Neural crest cell (in vitro differentiated cells): ENCODE results near the gene TENT4B. TPM values are rescaled to one million over a fixed set of nuclear protein-coding genes. Genes with fewer than 3 reads are reported as not detected.
A peak's percentile ranks its signal among the peaks of the same experiment; 100 is the strongest.

ENCODE experiments used
- DNase-seq: peaks from one replicate; pipeline ENCODE4 v3.0.0; 2021; ENCODE audit warnings: low read depth, mixed read lengths, low spot score
- H3K27ac Mint-ChIP-seq: one replicate; pipeline ENCODE4 v1.8.0; 2021; ENCODE audit warnings: mild to moderate bottlenecking, mixed read lengths; ENCODE audit not compliant: unreplicated experiment
- H3K27me3 Mint-ChIP-seq: 2 replicates; pipeline ENCODE4 v1.8.0; 2021; ENCODE audit warnings: low read depth, mild to moderate bottlenecking, mixed read lengths
- H3K36me3 Mint-ChIP-seq: 2 replicates; pipeline ENCODE4 v1.8.0; 2021; ENCODE audit warnings: low read depth, mild to moderate bottlenecking, mixed read lengths
- H3K4me1 Mint-ChIP-seq: 2 replicates; pipeline ENCODE4 v1.8.0; 2021; ENCODE audit warnings: mixed read lengths
- H3K4me3 Mint-ChIP-seq: one replicate; pipeline ENCODE4 v1.8.0; 2021; ENCODE audit warnings: mild to moderate bottlenecking, mixed read lengths
- H3K9me3 Mint-ChIP-seq: 2 replicates; pipeline ENCODE4 v1.8.0; 2021; ENCODE audit warnings: mixed read lengths
- long read RNA-seq: library from polyadenylated mRNA; unstranded; transcript quantifications from one replicate; pipeline ENCODE4 v2.0.0, GENCODE V29; 2020
- total RNA-seq: library from RNA; stranded (reverse); gene quantifications from 2 replicates; pipeline ENCODE4 v1.2.1, GENCODE V29; 2021
- TF ChIP-seq, protein P1 (sequence below): fragments of 200-600 bp; sonication (generic); conservative IDR thresholded peaks from 2 replicates; pipeline ENCODE4 v1.5.0; 2021; ENCODE audit warnings: antibody characterized with exemption, mild to moderate bottlenecking

The TENT4B gene
- 12.5 and 12.9 TPM in 2 replicates for total RNA-seq
- long read RNA-seq, partial matches to known transcripts, result 2 of 8 reads
- long read RNA-seq, other reads (novel, unspliced or antisense), result 6 of 8 reads

DNA sequence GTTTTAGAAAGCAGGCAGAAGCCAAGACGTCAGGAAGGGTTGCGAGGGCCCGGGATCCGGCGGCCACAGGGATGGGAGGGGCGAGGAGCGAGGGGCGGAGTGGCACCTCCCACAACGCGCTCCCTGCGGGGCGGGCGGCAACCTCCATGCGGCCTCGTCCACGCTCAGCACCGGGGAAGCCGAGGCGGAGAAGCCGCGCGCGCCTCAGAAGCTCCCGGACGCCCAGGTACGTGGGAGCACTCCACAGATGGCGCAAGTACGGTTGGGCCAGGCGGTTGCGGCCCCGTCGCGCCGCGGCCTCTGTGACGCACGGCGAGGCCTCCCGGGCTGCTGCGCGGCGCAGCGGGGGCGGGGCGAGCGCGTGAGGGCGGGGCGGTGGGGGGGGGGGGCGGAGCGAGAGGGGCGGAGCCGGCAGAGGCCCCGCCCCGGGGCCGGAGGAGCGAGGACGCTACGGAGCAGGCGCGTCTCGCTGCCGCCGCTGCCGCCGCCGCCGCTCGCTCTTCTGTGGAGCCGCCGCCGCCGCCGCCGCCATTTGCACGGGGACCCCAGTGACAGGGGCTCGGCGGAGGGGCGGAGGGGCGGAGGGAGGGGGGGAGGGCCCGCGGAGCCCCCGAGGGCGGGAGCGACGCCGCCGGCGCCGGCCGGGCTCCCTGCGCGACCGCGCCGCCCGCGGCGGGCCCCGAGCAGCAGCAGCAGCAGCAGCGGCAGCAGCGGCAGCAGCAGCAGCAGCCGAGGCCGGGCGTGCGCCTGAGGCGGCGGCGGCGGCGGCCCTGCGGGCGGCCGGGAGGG lies at the start of gene TENT4B:
Gene TENT4B, plus strand, starts transcription at position 500 of the 789 bp plus-strand sequence. CDS start 316 bp downstream, outside the sequence.
- DNase-seq, result peak; percentile 80
- H3K27ac Mint-ChIP-seq, result peak within 1 kb of the TSS; percentile 83
- no peaks in the 10 kb centered on the region for H3K9me3 Mint-ChIP-seq

DNA sequence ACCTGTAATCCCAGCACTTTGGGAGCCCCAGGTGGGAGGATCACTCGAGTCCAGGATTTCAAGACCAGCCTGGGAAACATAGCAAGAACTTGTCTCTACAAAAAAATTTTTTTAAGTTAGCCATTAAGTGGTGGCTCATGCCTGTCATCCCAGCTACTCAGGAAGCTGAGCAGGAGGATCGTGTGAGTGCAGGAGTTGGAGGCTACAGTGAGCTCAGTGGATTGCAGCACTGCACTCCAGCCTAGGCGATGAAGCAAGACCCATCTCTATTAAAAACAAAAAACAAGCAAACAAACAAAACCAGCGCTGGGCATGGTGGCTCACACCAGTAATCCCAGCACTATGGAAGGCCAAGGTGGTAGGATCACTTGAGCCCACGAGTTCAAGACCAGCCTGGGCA lies 49.3 kb upstream of the TENT4B start:
- DNase-seq, result no peak
- no peaks in the 10 kb centered on the region for H3K4me1 Mint-ChIP-seq
- H3K27ac Mint-ChIP-seq, result no peak overlapping the region
- H3K9me3 Mint-ChIP-seq, result no peaks in the 10 kb centered on the region
- H3K27me3 Mint-ChIP-seq, result no peaks in the 10 kb centered on the region
- no peak overlapping the region for H3K4me3 Mint-ChIP-seq
- TF ChIP-seq, protein P1, sequence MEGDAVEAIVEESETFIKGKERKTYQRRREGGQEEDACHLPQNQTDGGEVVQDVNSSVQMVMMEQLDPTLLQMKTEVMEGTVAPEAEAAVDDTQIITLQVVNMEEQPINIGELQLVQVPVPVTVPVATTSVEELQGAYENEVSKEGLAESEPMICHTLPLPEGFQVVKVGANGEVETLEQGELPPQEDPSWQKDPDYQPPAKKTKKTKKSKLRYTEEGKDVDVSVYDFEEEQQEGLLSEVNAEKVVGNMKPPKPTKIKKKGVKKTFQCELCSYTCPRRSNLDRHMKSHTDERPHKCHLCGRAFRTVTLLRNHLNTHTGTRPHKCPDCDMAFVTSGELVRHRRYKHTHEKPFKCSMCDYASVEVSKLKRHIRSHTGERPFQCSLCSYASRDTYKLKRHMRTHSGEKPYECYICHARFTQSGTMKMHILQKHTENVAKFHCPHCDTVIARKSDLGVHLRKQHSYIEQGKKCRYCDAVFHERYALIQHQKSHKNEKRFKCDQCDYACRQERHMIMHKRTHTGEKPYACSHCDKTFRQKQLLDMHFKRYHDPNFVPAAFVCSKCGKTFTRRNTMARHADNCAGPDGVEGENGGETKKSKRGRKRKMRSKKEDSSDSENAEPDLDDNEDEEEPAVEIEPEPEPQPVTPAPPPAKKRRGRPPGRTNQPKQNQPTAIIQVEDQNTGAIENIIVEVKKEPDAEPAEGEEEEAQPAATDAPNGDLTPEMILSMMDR, result no peak
- H3K36me3 Mint-ChIP-seq, result peaks cover 12% of the 10 kb centered on the region

More for the DNA sequence above, at the start of gene TENT4B:
- TF ChIP-seq, protein P1, result no peak
- Mint-ChIP-seq H3K4me3 (peak within 1 kb of the TSS; percentile 95), H3K27me3 (no peaks in the 10 kb centered on the region), H3K4me1 (peaks cover 33% of the 10 kb centered on the region), H3K36me3 (no peaks in the 10 kb centered on the region)

DNA sequence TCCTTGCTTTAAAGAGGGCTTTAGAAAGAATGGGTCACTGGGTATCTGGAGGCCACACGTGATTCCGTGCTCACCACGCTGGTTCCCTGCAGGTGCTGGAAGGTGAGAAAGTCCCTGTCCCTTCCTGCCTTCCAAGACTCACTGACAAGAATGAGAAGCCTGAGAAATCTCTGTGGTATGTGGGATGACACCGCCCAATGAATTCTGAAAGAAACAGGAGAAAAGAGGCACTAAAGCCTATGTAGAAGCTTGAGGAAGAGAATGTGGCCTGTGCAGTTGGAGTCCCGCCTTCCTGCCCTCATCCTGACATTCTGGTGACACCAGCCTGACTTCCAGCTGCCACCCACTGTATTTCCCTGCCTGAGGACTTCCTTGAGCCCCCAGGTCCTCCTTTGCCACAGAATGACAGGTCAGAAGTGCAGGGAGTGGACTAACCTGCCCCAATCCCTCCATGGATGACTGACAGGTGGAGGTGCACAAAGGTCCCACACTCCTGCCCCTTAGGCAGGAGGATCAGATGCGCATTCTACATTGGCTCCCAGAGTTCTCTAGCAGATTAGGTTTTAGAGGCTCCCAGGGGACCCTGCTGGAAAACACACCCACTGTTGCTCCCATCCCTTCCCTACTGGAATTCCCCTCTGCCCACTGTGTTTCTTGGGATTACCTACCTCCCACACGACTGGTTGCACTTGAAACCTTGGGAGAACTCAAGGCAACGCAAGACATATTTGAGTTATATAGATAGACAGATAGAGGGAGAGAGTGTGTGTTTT lies 38.6 kb upstream of the TENT4B start:
- TF ChIP-seq, protein P1, result no peak
- H3K27me3 Mint-ChIP-seq, result peaks cover 5% of the 10 kb centered on the region
- no peak overlapping the region for H3K4me3 Mint-ChIP-seq
- H3K36me3 Mint-ChIP-seq, result no peaks in the 10 kb centered on the region
- H3K27ac Mint-ChIP-seq, result peak overlapping the region; percentile 43
- DNase-seq, result no peak
- no peaks in the 10 kb centered on the region for H3K9me3 Mint-ChIP-seq
- H3K4me1 Mint-ChIP-seq, result peaks cover 5% of the 10 kb centered on the region

DNA sequence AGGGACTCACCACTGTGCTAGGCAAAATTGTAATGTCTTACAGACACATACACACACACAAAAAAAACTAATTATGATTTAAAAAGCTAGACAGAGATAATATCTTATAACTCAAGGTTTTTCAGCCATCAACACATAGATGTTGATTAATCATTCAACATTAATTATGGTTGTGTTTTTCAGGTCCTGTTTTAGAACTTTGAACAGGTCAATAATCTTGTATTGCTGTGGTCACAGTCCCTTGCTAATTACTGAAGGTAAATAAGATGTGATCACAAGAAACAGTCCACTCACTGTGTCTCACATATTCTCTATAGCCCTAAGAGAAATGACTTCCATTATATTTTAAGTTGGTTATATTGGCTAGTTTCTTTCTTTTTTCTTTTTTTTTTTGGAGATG lies 32.4 kb upstream of the TENT4B start:
- Mint-ChIP-seq H3K9me3 (no peaks in the 10 kb centered on the region), H3K4me3 (no peak overlapping the region), H3K36me3 (no peaks in the 10 kb centered on the region), H3K27ac (no peak overlapping the region), H3K27me3 (peaks cover 6% of the 10 kb centered on the region), H3K4me1 (peaks cover 8% of the 10 kb centered on the region)
- DNase-seq, result no peak
- TF ChIP-seq, protein P1, result no peak

DNA sequence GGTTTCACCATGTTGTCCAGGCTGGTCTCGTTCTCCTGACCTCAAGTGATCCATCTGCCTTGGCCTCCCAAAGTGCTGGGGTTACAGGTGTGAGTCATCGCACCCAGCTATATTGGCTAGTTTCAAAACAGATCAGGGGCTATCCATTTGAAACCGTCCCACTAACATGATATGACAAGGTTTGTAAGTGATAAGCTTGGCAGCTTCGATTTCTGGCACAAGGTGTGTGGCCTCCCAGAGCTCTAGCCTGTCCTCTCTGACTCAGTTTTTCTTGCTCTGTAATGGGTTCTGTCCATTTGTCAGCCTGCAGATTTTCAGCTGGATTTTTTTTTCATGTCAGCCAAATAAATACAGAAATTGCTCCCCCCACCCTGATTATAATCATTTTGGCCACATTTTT lies 31.8 kb upstream of the TENT4B start:
- H3K36me3 Mint-ChIP-seq, result no peaks in the 10 kb centered on the region
- peaks cover 6% of the 10 kb centered on the region for H3K27me3 Mint-ChIP-seq
- H3K4me1 Mint-ChIP-seq, result peaks cover 8% of the 10 kb centered on the region
- no peak overlapping the region for H3K27ac Mint-ChIP-seq
- no peak overlapping the region for H3K4me3 Mint-ChIP-seq
- TF ChIP-seq, protein P1, result no peak
- no peak for DNase-seq
- no peaks in the 10 kb centered on the region for H3K9me3 Mint-ChIP-seq
